Tibial nerve (tissue), 3 donors: Measurements from ENCODE around the gene ADGRG3.

Source experiments
- POLR2A ChIP-seq, 2 donors: fragments of 450-650 bp; IDR thresholded peaks; one replicate each; pipeline ENCODE4 v1.6.1; 2017; ENCODE audit warnings: antibody characterized with exemption in 2 of 2, mild to moderate bottlenecking in 2 of 2, moderate library complexity in 2 of 2
- TF ChIP-seq, protein P1 (sequence below), 5 experiments: fragments of 200-600 bp in 3 of 5; fragments of 450-650 bp in 2 of 5; sonication (generic) in 3 of 5; IDR thresholded peaks; one replicate each; pipeline ENCODE4 v1.5.1; 2016 to 2019; ENCODE audit warnings: antibody characterized with exemption in 5 of 5, mild to moderate bottlenecking in 3 of 5, moderate library complexity in 2 of 5

DNA sequence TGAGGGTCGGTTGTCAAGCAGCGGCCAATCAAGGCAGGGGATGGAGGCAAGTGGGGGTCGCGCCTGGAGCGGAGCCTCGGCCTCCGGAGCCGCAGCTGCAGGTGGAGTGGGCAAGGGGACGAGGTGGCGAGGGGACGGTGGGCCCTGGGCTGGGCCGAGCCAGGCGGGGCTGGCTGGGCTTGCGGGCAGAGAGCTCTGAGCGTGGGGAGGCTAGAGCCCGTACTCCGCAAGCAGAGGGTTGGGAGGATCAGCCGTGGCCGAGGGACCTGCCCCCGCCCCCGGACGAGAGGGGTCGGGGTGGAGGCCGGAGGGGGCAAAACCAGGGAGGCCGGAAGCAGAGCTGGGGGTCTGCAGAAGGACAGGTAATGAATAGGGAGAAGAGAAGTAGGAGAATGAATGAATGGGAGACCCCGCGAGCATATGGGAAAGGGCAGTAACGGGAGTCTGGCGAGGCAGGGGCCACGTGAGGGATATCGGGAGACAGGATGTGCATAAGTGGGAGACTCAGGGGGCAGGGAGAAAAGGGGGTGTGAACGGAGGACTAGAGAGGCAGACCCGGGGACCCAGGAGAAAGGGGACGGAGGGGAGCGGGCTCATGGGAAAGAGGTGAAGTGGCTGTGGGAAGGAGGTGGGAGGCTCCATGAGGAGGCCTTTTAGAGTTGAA, 67.8 kb downstream of the ADGRG3 start, which contains the start of gene KATNB1:
- TF ChIP-seq, protein P1, sequence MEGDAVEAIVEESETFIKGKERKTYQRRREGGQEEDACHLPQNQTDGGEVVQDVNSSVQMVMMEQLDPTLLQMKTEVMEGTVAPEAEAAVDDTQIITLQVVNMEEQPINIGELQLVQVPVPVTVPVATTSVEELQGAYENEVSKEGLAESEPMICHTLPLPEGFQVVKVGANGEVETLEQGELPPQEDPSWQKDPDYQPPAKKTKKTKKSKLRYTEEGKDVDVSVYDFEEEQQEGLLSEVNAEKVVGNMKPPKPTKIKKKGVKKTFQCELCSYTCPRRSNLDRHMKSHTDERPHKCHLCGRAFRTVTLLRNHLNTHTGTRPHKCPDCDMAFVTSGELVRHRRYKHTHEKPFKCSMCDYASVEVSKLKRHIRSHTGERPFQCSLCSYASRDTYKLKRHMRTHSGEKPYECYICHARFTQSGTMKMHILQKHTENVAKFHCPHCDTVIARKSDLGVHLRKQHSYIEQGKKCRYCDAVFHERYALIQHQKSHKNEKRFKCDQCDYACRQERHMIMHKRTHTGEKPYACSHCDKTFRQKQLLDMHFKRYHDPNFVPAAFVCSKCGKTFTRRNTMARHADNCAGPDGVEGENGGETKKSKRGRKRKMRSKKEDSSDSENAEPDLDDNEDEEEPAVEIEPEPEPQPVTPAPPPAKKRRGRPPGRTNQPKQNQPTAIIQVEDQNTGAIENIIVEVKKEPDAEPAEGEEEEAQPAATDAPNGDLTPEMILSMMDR (IDR thresholded peaks at IDR 0.05): no peak
- peak in 1 of 2 donors; percentile 21 for TF ChIP-seq POLR2A (IDR thresholded peaks at IDR 0.05)
